Measurements from ENCODE around the gene HDAC4. TPM values are rescaled to one million over a fixed set of nuclear protein-coding genes. Genes with fewer than 3 reads are reported as not detected.

HDAC4 gene
- total RNA-seq, 2 donors from 2014 or later = 9.3 to 139 TPM

GRCh38 chr2:239201884-239202283 is 198.9 kb downstream of the HDAC4 start:
- no peaks in the 10 kb centered on the region for H3K9me3 ChIP-seq
- intact Hi-C loops (cut with DNase I) = no loop called here
- ATAC-seq = no peak
- peak in 2 of 4 donors; percentile 2 to 3 for DNase-seq
- TF ChIP-seq POLR2A (IDR thresholded peaks at IDR 0.05) (no peak), CTCF (IDR thresholded peaks at IDR 0.05) (no peak)
- no peaks in the 10 kb centered on the region for H3K4me1 ChIP-seq
- no peaks in the 10 kb centered on the region for H3K36me3 ChIP-seq (replicated peaks in 1 of 2; ENCODE audit: insufficient read depth in 1 of 2, low read depth in 2 of 2)
- WGBS, 2 donors = 83 to 86% methylated on average over 7 of the region's 7 CpGs
- no peak overlapping the region for H3K27ac ChIP-seq
- H3K27me3 ChIP-seq = no peaks in the 10 kb centered on the region
- H3K4me3 ChIP-seq = no peak overlapping the region

GRCh38 chr2:239201531-239201876 is 199.3 kb downstream of the HDAC4 start:
- H3K9me3 ChIP-seq = no peaks in the 10 kb centered on the region
- H3K36me3 ChIP-seq (replicated peaks in 1 of 2; ENCODE audit: insufficient read depth in 1 of 2, low read depth in 2 of 2) = no peaks in the 10 kb centered on the region
- peak in 3 of 4 donors; percentile 31 to 45 (median 34) for DNase-seq
- no peaks in the 10 kb centered on the region for H3K27me3 ChIP-seq
- H3K4me1 ChIP-seq = no peaks in the 10 kb centered on the region
- intact Hi-C loops (cut with DNase I) = no loop called here
- ATAC-seq = peak; percentile 74
- H3K27ac ChIP-seq = peak overlapping the region in 2 of 4 donors; percentile 38 to 39
- no peak for TF ChIP-seq POLR2A (IDR thresholded peaks at IDR 0.05)
- TF ChIP-seq CTCF (IDR thresholded peaks at IDR 0.05) = no peak
- no peak overlapping the region for H3K4me3 ChIP-seq
- 54 to 60% methylated on average over 6 of the region's 6 CpGs for WGBS, 2 donors

- no peaks in the 10 kb centered on the region for H3K9me3 ChIP-seq
- DNase-seq (peak in 2 of 4 donors; percentile 2 to 5), ATAC-seq (no peak)
- H3K36me3 ChIP-seq (replicated peaks in 1 of 2; ENCODE audit: insufficient read depth in 1 of 2, low read depth in 2 of 2) = no peaks in the 10 kb centered on the region
- H3K4me1 ChIP-seq = no peaks in the 10 kb centered on the region
- no peak overlapping the region for H3K4me3 ChIP-seq
- intact Hi-C loops (cut with DNase I) = no loop called here
- peak overlapping the region in 2 of 4 donors; percentile 38 to 39 for H3K27ac ChIP-seq
- WGBS, 2 donors = 88 to 94% methylated on average over 14 to 20 of the region's 20 CpGs
- TF ChIP-seq POLR2A (IDR thresholded peaks at IDR 0.05) (no peak), CTCF (IDR thresholded peaks at IDR 0.05) (no peak)
- H3K27me3 ChIP-seq = no peaks in the 10 kb centered on the region
These were observed 199.9 kb downstream of the HDAC4 start for GRCh38 chr2:239200646-239201530.

- H3K27ac ChIP-seq = no peak overlapping the region
- DNase-seq (peak in 2 of 4 donors; percentile 5 to 11), ATAC-seq (no peak)
- 74 to 79% methylated on average over 20 to 21 of the region's 21 CpGs for WGBS, 2 donors
- no peaks in the 10 kb centered on the region for H3K9me3 ChIP-seq
- intact Hi-C loops (cut with DNase I) = no loop called here
- no peaks in the 10 kb centered on the region for H3K27me3 ChIP-seq
- no peaks in the 10 kb centered on the region for H3K36me3 ChIP-seq (replicated peaks in 1 of 2; ENCODE audit: insufficient read depth in 1 of 2, low read depth in 2 of 2)
- TF ChIP-seq CTCF (IDR thresholded peaks at IDR 0.05) (no peak), POLR2A (IDR thresholded peaks at IDR 0.05) (no peak)
- H3K4me3 ChIP-seq = no peak overlapping the region
- no peaks in the 10 kb centered on the region for H3K4me1 ChIP-seq
These were observed 201.6 kb downstream of the HDAC4 start for GRCh38 chr2:239199041-239199768.
